Mammary epithelial cell (primary cell): ENCODE data around the gene ROBO3.

Source experiments
- CTCF ChIP-seq, 2 donors: IDR thresholded peaks in 1 of 2; conservative IDR thresholded peaks in 1 of 2; 2 replicates each; pipeline ENCODE4 v1.5.1; 2011 to 2012; ENCODE audit warnings: inconsistent platforms in 2 of 2, low read length in 2 of 2, mild to moderate bottlenecking in 2 of 2, control low read depth in 1 of 2, low read depth in 1 of 2; ENCODE audit not compliant: insufficient read depth in 1 of 2; ENCODE audit errors: extremely low read depth in 1 of 2
- EZH2 ChIP-seq: IDR thresholded peaks from 2 replicates; pipeline ENCODE4 v1.6.1; 2012; ENCODE audit warnings: low read length, inconsistent platforms, borderline replicate concordance

GRCh38 chr11:124918950-124919349 lies 53.7 kb downstream of the ROBO3 start, which contains the start of gene HEPN1:
- TF ChIP-seq CTCF (conservative IDR thresholded peaks at IDR 0.05 in 1 of 2, IDR thresholded peaks at IDR 0.05 in 1 of 2; ENCODE audit: extremely low read depth in 1 of 2, insufficient read depth in 1 of 2, low read depth in 1 of 2, low read length in 2 of 2): no peak
- TF ChIP-seq EZH2: no peak
